GM20431 (cell line): Measurements from ENCODE around the gene RBP3.

Source experiments
- in situ Hi-C: fragments of 300-500 bp; cut with MseI, MboI; formaldehyde crosslinking; loops from one replicate; pipeline ENCODE4 v1.15.0; 2020; ENCODE audit warnings: low sequenced_read_pairs; ENCODE audit not compliant: unreplicated experiment

RBP3 gene

GRCh38 chr10:47405857-47406547, 57.8 kb downstream of the RBP3 start:
- in situ Hi-C loops, result no loop called here

- in situ Hi-C loops, result no loop called here
Measured at GRCh38 chr10:47406548-47406869, 58.3 kb downstream of the RBP3 start.

- in situ Hi-C loops, result no loop called here
Measured at GRCh38 chr10:47406870-47407691, 58.9 kb downstream of the RBP3 start.
